Measurements from ENCODE around the gene NCAPD2.

DNA sequence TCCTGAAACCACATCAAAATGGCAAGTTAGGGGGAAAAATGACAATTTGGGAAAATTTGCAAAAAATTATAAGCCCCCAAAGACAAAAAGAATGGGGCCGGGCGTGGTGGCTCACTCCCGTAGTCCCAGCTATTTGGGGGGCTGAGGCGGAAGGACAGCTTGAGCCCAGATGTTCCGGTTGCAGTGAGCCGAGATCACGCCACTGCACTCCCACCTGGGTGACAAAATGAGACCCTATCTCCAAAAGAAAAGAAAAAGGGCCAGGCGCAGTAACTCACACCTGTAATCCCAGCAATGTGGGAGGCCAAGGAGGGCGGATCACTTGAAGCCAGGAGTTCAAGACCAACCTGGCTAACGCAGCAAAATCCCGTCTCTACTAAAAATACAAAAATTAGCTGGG lies 21.4 kb upstream of the NCAPD2 start:
- no peak for TF ChIP-seq EZH2 (IDR thresholded peaks at IDR 0.05; ENCODE audit: borderline replicate concordance, low read length)
- TF ChIP-seq, protein P1, sequence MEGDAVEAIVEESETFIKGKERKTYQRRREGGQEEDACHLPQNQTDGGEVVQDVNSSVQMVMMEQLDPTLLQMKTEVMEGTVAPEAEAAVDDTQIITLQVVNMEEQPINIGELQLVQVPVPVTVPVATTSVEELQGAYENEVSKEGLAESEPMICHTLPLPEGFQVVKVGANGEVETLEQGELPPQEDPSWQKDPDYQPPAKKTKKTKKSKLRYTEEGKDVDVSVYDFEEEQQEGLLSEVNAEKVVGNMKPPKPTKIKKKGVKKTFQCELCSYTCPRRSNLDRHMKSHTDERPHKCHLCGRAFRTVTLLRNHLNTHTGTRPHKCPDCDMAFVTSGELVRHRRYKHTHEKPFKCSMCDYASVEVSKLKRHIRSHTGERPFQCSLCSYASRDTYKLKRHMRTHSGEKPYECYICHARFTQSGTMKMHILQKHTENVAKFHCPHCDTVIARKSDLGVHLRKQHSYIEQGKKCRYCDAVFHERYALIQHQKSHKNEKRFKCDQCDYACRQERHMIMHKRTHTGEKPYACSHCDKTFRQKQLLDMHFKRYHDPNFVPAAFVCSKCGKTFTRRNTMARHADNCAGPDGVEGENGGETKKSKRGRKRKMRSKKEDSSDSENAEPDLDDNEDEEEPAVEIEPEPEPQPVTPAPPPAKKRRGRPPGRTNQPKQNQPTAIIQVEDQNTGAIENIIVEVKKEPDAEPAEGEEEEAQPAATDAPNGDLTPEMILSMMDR (conservative IDR thresholded peaks at IDR 0.05 in 1 of 2, IDR thresholded peaks at IDR 0.05 in 1 of 2; ENCODE audit: extremely low read depth in 1 of 2, insufficient read depth in 1 of 2, low read depth in 1 of 2, low read length in 2 of 2), result no peak

All from mammary epithelial cell (primary cell).